ENCODE measurements around the gene SORD.
"Not testable (repeated sequence)": the region's sequence is repeated elsewhere in the genome, so short reads cannot be mapped to it uniquely, and the experiment has no call there.

DNA sequence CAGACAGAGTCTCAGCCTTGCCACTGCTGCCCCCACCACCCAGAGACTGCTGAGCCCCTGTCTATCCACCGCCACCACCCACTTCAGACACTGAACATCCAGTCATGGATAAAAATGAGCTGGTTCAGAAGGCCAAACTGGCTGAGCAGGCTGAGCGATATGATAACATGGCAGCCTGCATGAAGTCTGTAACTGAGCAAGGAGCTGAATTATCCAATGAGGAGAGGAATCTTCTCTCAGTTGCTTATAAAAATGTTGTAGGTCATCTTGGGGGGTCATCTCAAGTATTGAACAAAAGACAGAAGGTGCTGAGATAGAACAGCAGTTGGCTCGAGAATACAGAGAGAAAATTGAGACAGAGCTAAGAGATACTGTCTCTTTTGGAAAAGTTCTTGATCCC, 29.7 kb downstream of the SORD start:
- TF ChIP-seq, protein P1, sequence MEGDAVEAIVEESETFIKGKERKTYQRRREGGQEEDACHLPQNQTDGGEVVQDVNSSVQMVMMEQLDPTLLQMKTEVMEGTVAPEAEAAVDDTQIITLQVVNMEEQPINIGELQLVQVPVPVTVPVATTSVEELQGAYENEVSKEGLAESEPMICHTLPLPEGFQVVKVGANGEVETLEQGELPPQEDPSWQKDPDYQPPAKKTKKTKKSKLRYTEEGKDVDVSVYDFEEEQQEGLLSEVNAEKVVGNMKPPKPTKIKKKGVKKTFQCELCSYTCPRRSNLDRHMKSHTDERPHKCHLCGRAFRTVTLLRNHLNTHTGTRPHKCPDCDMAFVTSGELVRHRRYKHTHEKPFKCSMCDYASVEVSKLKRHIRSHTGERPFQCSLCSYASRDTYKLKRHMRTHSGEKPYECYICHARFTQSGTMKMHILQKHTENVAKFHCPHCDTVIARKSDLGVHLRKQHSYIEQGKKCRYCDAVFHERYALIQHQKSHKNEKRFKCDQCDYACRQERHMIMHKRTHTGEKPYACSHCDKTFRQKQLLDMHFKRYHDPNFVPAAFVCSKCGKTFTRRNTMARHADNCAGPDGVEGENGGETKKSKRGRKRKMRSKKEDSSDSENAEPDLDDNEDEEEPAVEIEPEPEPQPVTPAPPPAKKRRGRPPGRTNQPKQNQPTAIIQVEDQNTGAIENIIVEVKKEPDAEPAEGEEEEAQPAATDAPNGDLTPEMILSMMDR (IDR thresholded peaks at IDR 0.05) = not testable (repeated sequence)
- not testable (repeated sequence) for TF ChIP-seq POLR2A (IDR thresholded peaks at IDR 0.05)
